ENCODE results near the gene COL6A3.

DNA sequence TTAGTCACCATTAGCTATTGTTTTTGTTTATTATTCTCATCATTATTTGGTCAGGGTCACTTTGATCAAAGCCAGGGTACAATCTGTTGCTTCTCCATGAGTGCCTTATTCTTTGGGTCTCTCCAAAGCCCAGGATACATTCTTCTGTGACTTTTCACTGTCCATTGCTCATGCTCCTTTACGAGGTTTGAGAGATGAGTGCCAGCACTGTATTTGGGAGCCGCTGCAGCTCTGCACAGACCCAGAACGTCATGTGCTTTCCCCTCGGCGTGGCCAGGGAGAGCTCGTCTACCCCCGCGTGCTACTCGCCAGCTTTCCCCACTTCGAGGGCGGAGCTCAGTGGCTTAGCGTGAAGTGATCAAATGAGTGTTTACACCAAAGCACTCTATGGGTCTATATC, 123.7 kb downstream of the COL6A3 start:
- no peak for TF ChIP-seq RAD21 (IDR thresholded peaks at IDR 0.05; ENCODE audit: low read length)
- TF ChIP-seq, protein P1, sequence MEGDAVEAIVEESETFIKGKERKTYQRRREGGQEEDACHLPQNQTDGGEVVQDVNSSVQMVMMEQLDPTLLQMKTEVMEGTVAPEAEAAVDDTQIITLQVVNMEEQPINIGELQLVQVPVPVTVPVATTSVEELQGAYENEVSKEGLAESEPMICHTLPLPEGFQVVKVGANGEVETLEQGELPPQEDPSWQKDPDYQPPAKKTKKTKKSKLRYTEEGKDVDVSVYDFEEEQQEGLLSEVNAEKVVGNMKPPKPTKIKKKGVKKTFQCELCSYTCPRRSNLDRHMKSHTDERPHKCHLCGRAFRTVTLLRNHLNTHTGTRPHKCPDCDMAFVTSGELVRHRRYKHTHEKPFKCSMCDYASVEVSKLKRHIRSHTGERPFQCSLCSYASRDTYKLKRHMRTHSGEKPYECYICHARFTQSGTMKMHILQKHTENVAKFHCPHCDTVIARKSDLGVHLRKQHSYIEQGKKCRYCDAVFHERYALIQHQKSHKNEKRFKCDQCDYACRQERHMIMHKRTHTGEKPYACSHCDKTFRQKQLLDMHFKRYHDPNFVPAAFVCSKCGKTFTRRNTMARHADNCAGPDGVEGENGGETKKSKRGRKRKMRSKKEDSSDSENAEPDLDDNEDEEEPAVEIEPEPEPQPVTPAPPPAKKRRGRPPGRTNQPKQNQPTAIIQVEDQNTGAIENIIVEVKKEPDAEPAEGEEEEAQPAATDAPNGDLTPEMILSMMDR (IDR thresholded peaks at IDR 0.05): no peak
- no peak for TF ChIP-seq TEAD4 (IDR thresholded peaks at IDR 0.05; ENCODE audit: borderline replicate concordance, insufficient read depth)
- TF ChIP-seq, protein P2, sequence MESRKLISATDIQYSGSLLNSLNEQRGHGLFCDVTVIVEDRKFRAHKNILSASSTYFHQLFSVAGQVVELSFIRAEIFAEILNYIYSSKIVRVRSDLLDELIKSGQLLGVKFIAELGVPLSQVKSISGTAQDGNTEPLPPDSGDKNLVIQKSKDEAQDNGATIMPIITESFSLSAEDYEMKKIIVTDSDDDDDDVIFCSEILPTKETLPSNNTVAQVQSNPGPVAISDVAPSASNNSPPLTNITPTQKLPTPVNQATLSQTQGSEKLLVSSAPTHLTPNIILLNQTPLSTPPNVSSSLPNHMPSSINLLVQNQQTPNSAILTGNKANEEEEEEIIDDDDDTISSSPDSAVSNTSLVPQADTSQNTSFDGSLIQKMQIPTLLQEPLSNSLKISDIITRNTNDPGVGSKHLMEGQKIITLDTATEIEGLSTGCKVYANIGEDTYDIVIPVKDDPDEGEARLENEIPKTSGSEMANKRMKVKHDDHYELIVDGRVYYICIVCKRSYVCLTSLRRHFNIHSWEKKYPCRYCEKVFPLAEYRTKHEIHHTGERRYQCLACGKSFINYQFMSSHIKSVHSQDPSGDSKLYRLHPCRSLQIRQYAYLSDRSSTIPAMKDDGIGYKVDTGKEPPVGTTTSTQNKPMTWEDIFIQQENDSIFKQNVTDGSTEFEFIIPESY (IDR thresholded peaks at IDR 0.05; ENCODE audit: borderline replicate concordance, low read depth): no peak
- no peak for TF ChIP-seq RCOR1 (IDR thresholded peaks at IDR 0.05; ENCODE audit: low read length)

All from SK-N-SH (cell line).